ENCODE results near the gene ASNSD1. TPM values are rescaled to one million over a fixed set of nuclear protein-coding genes. Genes with fewer than 3 reads are reported as not detected.

Gene ASNSD1
- total and polyA plus RNA-seq, 2 of the 13 experiments (the other 11 are each of a cell fraction or from before 2014, with no cell fraction given): 35.1 to 96.6 TPM

DNA sequence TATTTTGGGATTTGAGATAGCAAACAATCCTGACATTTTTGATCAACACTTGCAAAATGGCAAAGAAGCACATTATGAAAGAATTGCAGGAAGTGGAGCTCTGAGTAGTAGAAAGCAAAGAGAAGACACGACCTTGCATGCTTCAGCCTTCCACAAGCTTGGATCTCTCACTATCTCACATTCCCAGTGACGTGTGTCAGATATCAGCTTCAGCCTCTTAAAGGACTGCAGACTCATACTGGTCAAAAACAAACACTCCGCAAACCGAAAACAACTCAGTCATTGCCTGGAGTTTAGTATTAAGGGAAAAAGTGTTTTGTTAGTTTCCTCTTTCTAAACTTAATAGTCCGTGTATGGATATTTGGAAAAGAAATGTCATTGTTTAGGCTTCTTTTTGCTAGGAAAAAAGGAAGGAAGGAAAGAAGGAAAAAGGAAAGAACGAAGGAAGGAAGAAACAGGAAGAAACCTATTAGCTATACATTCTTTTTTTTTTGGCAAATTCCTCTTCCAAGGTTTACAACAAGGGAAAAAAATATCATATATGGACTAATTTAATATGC is 48.1 kb upstream of the ASNSD1 start (continued):
- TF ChIP-seq, protein P1, sequence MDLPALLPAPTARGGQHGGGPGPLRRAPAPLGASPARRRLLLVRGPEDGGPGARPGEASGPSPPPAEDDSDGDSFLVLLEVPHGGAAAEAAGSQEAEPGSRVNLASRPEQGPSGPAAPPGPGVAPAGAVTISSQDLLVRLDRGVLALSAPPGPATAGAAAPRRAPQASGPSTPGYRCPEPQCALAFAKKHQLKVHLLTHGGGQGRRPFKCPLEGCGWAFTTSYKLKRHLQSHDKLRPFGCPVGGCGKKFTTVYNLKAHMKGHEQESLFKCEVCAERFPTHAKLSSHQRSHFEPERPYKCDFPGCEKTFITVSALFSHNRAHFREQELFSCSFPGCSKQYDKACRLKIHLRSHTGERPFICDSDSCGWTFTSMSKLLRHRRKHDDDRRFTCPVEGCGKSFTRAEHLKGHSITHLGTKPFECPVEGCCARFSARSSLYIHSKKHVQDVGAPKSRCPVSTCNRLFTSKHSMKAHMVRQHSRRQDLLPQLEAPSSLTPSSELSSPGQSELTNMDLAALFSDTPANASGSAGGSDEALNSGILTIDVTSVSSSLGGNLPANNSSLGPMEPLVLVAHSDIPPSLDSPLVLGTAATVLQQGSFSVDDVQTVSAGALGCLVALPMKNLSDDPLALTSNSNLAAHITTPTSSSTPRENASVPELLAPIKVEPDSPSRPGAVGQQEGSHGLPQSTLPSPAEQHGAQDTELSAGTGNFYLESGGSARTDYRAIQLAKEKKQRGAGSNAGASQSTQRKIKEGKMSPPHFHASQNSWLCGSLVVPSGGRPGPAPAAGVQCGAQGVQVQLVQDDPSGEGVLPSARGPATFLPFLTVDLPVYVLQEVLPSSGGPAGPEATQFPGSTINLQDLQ (CRISPR knock-in tag; IDR thresholded peaks at IDR 0.05): no peak
- TF ChIP-seq ZNF792 (CRISPR knock-in tag; IDR thresholded peaks at IDR 0.05): 0 out of 2 replicates have a peak, but pooled peaks have one; percentile 40
- TF ChIP-seq, protein P2, sequence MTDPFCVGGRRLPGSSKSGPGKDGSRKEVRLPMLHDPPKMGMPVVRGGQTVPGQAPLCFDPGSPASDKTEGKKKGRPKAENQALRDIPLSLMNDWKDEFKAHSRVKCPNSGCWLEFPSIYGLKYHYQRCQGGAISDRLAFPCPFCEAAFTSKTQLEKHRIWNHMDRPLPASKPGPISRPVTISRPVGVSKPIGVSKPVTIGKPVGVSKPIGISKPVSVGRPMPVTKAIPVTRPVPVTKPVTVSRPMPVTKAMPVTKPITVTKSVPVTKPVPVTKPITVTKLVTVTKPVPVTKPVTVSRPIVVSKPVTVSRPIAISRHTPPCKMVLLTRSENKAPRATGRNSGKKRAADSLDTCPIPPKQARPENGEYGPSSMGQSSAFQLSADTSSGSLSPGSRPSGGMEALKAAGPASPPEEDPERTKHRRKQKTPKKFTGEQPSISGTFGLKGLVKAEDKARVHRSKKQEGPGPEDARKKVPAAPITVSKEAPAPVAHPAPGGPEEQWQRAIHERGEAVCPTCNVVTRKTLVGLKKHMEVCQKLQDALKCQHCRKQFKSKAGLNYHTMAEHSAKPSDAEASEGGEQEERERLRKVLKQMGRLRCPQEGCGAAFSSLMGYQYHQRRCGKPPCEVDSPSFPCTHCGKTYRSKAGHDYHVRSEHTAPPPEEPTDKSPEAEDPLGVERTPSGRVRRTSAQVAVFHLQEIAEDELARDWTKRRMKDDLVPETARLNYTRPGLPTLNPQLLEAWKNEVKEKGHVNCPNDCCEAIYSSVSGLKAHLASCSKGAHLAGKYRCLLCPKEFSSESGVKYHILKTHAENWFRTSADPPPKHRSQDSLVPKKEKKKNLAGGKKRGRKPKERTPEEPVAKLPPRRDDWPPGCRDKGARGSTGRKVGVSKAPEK (CRISPR knock-in tag; IDR thresholded peaks at IDR 0.05; ENCODE audit: borderline replicate concordance): no peak
- TF ChIP-seq ZNF616 (CRISPR knock-in tag; IDR thresholded peaks at IDR 0.05; ENCODE audit: low read depth): no peak
- TF ChIP-seq MTA3 (CRISPR knock-in tag; IDR thresholded peaks at IDR 0.05): no peak
- TF ChIP-seq NKX3-1 (CRISPR knock-in tag; IDR thresholded peaks at IDR 0.05): no peak
- TF ChIP-seq MEIS2 (CRISPR knock-in tag; IDR thresholded peaks at IDR 0.05): 0 out of 2 replicates have a peak, but pooled peaks have one; percentile 33
- no peak for TF ChIP-seq ZNF101 (CRISPR knock-in tag; IDR thresholded peaks at IDR 0.05; ENCODE audit: borderline replicate concordance, low read depth)
- peak; percentile 50 for TF ChIP-seq BCL6 (CRISPR knock-in tag; IDR thresholded peaks at IDR 0.05)
- no peak for TF ChIP-seq ZNF713 (CRISPR knock-in tag; IDR thresholded peaks at IDR 0.05)
- no peak for TF ChIP-seq STAG1 (CRISPR knock-in tag; IDR thresholded peaks at IDR 0.05)
- TF ChIP-seq, protein P3, sequence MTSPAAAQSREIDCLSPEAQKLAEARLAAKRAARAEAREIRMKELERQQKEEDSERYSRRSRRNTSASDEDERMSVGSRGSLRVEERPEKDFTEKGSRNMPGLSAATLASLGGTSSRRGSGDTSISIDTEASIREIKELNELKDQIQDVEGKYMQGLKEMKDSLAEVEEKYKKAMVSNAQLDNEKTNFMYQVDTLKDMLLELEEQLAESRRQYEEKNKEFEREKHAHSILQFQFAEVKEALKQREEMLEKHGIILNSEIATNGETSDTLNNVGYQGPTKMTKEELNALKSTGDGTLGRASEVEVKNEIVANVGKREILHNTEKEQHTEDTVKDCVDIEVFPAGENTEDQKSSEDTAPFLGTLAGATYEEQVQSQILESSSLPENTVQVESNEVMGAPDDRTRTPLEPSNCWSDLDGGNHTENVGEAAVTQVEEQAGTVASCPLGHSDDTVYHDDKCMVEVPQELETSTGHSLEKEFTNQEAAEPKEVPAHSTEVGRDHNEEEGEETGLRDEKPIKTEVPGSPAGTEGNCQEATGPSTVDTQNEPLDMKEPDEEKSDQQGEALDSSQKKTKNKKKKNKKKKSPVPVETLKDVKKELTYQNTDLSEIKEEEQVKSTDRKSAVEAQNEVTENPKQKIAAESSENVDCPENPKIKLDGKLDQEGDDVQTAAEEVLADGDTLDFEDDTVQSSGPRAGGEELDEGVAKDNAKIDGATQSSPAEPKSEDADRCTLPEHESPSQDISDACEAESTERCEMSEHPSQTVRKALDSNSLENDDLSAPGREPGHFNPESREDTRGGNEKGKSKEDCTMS (CRISPR knock-in tag; conservative IDR thresholded peaks at IDR 0.05): no peak
- 0 out of 2 replicates have a peak, but pooled peaks have one; percentile 20 for TF ChIP-seq REPIN1 (CRISPR knock-in tag; IDR thresholded peaks at IDR 0.05; ENCODE audit: borderline replicate concordance, low read depth)
- no peak for TF ChIP-seq AKAP8 (CRISPR knock-in tag; IDR thresholded peaks at IDR 0.05)
- TF ChIP-seq ZNF678 (CRISPR knock-in tag; IDR thresholded peaks at IDR 0.05): no peak
- no peak for TF ChIP-seq HNRNPL (IDR thresholded peaks at IDR 0.05; ENCODE audit: low read depth, low read length)
- TF ChIP-seq TCF7L2 (IDR thresholded peaks at IDR 0.05; ENCODE audit: low read depth, low read length): no peak
- TF ChIP-seq ZSCAN20 (CRISPR knock-in tag; IDR thresholded peaks at IDR 0.05; ENCODE audit: borderline replicate concordance): no peak
- TF ChIP-seq ZKSCAN1 (IDR thresholded peaks at IDR 0.05; ENCODE audit: low read length): no peak
- no peak for TF ChIP-seq ZNF44 (CRISPR knock-in tag; IDR thresholded peaks at IDR 0.05)
- no peak for TF ChIP-seq SNRNP70 (IDR thresholded peaks at IDR 0.05; ENCODE audit: low read depth, low read length)
- TF ChIP-seq, protein P4, sequence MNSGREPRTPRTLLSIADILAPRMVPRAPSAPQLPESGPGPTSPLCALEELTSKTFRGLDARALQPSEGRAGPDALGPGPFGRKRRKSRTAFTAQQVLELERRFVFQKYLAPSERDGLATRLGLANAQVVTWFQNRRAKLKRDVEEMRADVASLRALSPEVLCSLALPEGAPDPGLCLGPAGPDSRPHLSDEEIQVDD (CRISPR knock-in tag; IDR thresholded peaks at IDR 0.05; ENCODE audit: borderline replicate concordance): no peak
- no peak; the same call in 1 of the 2 replicates for TF ChIP-seq RXRA (CRISPR knock-in tag; IDR thresholded peaks at IDR 0.05)
- no peak for TF ChIP-seq ZIK1 (CRISPR knock-in tag; IDR thresholded peaks at IDR 0.05; ENCODE audit: borderline replicate concordance, low read depth)

Data from HepG2 (cell line).